GM18951 (cell line): ENCODE results near the gene TBC1D5.
"Not testable (repeated sequence)": the region's sequence is repeated elsewhere in the genome, so short reads cannot be mapped to it uniquely, and the experiment has no call there.

ENCODE experiments used
- POLR2A ChIP-seq: IDR thresholded peaks from 4 replicates; pipeline ENCODE4 v1.6.1; 2011; ENCODE audit warnings: mild to moderate bottlenecking; ENCODE audit not compliant: insufficient read length, insufficient read depth; ENCODE audit errors: extremely low read depth
- in situ Hi-C: fragments of 300-500 bp; cut with MboI; formaldehyde crosslinking; loops from one replicate; pipeline ENCODE4 v1.12.0; 2022; ENCODE audit warnings: low sequenced_read_pairs, mixed read lengths, inconsistent platforms; ENCODE audit not compliant: unreplicated experiment

The TBC1D5 gene

DNA sequence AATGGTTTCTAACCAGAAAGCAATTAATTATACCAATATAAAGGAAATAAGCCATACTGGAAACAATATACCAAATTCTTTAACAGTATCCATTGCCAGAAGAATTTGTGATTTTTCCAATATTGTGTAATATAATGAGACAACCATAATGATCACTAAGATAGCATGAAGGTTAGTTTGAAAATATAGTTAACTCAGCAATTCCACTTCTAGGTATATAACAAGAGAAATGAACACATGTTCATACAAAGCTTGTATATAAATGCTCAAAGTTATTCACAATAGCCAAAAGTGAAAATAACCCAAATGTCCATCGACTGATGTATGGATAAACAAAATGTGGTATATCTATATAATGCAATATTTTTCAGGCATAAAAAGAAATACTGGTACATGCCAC lies 369.1 kb downstream of the TBC1D5 start:
- no peak for TF ChIP-seq POLR2A
- in situ Hi-C loops = no loop called here

DNA sequence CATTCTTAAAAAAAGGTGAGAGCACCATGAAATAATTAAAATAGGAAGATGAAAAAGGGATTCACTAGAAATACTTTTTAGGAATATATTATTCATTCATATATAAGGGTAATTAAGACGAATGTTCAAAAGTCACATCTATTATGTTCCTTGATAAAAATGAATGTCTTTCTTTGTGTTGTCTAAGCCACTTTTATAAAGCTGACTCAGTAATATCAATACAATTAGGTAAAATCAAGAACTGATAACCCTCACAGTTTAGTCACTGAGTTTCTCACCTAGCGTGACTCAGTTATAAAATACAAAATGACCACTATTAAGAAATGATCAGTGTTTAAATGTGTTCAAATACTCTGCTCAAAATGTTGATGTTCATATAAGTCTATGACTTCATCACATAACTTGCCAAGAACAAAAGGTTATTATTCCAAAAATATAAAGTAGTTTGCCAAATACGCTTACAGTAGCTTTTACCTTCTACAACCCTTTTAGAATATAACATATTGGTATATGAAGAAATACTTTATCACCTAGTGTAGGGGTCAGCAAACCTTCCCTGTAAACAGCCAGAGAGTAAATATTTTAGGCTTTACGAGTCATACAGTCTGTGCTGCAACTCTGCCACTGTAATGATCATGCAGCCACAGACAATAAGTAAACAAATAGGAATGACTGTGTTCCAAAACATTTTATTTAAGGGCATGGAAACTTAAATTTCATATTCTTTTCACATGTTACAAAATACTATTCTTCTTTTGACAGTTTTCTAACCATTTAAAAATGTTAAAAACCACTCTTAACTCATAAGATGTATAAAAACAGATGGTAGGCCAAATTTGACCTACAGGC lies 369.8 kb downstream of the TBC1D5 start:
- in situ Hi-C loops = no loop called here
- TF ChIP-seq POLR2A = no peak

GRCh38 chr3:17369973-17370372 lies 372.5 kb downstream of the TBC1D5 start:
- TF ChIP-seq POLR2A = no peak

GRCh38 chr3:17367171-17367570 lies 375.3 kb downstream of the TBC1D5 start:
- in situ Hi-C loops = no loop called here
- no peak for TF ChIP-seq POLR2A

More at GRCh38 chr3:17369973-17370372, 372.5 kb downstream of the TBC1D5 start:
- in situ Hi-C loops = no loop called here

- no peak for TF ChIP-seq POLR2A
- in situ Hi-C loops = no loop called here
These were observed 381.4 kb downstream of the TBC1D5 start for GRCh38 chr3:17360991-17361390.

DNA sequence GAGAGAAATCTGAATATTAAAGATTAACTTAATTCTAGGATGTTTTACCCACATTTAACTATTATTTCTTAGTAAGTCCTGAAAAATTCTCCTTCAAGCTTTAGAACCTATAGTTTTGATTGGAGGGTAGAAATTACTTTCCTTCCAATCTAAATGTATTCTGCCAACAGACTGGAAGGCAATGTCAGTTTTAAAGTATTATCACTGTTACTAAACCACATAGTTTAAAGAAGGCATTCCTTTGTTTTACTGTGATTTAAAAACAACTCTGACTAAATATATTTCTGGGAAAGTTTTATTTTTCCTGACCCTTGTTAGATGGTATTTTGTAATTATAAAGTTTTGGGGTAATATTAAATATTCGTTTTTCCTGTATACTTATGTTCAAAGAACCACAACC lies 382.5 kb downstream of the TBC1D5 start:
- in situ Hi-C loops = no loop called here
- no peak for TF ChIP-seq POLR2A

DNA sequence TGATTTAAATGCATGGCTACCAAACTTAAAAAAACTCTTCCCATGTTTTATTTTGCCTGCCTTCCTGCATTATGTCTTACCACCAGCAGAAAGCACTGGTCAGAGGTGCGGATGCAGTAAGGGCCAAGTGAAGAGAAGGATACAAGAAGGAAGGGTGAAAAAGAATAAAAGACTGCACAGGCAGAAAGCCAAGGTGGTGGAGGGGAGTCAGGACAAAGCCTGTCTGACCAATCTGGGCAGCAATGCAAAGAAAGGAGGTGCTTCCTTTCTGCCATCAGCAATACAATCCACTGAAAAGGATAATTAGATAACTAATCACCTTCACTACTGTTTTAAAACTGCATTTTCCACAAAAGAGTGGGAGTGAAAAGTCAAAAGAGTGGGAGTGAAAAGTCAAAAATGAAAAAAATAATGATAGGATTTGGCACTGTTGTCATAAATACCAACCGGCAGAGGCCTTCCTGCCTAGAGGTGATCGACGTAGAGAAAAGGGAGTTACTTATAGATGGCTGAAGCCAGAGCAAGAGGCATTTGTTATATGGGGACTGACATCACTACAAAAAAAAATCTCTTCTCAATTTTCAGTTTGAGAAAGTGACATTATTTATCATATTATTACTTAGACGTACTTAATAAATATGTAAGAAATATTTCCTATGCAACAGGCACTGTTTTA lies 385.3 kb downstream of the TBC1D5 start:
- in situ Hi-C loops = no loop called here
- no peak for TF ChIP-seq POLR2A

DNA sequence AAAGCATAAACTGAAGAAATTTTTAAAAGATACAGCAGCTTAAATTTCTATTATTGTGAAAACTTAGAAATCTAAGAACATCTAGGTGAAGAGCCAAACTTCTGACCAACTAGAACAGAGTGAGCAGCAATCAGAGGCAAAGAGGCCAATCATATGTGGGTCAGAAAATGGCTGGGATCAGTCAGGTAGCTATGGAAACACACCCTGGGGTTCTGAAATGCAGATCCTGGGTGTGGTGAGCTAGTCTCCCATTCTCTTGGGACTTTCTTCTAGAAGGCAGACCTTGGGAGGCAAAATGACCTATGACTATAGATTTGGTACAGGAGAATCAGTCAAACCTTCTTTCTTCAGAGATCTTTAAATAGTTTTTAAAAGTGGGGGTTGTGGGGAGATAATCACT lies 385.8 kb downstream of the TBC1D5 start:
- TF ChIP-seq POLR2A = no peak
- in situ Hi-C loops = no loop called here

- in situ Hi-C loops = no loop called here
- no peak for TF ChIP-seq POLR2A
These were observed 386.8 kb downstream of the TBC1D5 start for GRCh38 chr3:17355591-17355990.

GRCh38 chr3:17354341-17354740 lies 388.1 kb downstream of the TBC1D5 start:
- in situ Hi-C loops = no loop called here
- TF ChIP-seq POLR2A = no peak

GRCh38 chr3:17352620-17353019 lies 389.8 kb downstream of the TBC1D5 start:
- TF ChIP-seq POLR2A = no peak
- in situ Hi-C loops = no loop called here

DNA sequence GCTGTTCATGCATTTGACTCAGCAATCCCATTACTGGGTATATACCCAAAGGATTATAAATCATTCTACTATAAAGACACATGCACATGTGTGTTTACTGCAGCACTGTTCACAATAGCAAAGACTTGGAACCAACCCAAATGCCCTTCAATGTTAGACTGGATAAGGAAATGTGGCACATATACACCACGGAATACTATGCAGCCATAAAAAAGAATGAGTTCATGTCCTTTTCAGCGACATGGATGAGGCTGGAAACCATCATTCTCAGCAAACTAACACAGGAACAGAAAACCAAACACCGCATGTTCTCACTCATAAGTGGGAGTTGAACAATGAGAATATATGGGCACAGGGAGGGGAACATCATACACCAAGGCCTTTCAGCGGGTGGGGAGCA lies 391.2 kb downstream of the TBC1D5 start:
- in situ Hi-C loops = not testable (repeated sequence)

DNA sequence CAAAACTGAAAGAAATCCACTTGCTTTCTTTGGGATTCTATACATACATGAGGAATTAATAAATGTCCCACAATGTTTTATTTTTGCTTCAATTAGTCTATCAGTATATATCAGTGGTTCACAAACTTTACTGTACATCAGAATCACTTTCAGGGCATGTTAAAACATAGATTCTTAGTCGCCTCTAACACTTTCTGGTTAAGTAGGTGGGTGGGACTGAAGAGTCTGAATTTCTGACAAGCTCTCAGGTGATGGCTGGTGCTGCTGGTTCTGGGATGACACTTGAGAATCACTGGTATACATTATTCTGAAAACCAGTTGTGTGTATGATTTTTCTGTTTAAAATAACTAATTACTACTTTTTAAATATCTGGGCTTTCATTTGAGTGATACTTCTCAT lies 393.3 kb downstream of the TBC1D5 start:
- TF ChIP-seq POLR2A = no peak
- in situ Hi-C loops = no loop called here

DNA sequence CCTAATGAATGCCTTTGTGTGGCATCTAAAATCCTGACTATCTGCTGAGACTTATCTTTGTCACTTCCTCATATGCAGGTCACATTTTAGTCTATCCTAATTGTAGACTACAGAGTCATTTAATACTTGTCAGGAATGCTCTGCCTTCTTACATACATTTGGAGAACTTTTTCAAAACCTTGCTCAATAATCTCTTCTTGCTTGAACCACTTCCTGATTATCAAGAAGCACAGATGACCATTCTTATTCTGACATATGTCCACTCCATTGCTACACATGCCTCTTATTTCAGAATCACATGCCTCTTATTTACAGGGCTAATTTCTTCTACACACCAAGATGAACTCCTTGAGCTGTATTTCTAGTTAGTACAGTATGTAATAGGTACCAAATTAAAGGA lies 400.3 kb downstream of the TBC1D5 start:
- TF ChIP-seq POLR2A = no peak
- in situ Hi-C loops = no loop called here
